ENCODE measurements around the gene CDH8. TPM values are rescaled to one million over a fixed set of nuclear protein-coding genes. Genes with fewer than 3 reads are reported as not detected.

Gene CDH8
- total and polyA plus RNA-seq, 2 experiments from 2014 or later: 2.1 to 2.2 TPM

- Histone ChIP-seq H4K20me1 (ENCODE audit: insufficient read depth, poor library complexity, severe bottlenecking) (no peaks in the 10 kb centered on the region), H3K27me3 (no peaks in the 10 kb centered on the region), H3K4me1 (ENCODE audit: insufficient read depth) (no peaks in the 10 kb centered on the region), H3K9me2 (replicated peaks; ENCODE audit: insufficient read depth) (no peaks in the 10 kb centered on the region), H3K27ac (no peak overlapping the region), H3K79me2 (no peaks in the 10 kb centered on the region), H3K36me3 (replicated peaks; ENCODE audit: insufficient read depth, low read depth) (no peaks in the 10 kb centered on the region), H3K4me3 (no peak overlapping the region), H3K9me3 (ENCODE audit: low read depth) (no peaks in the 10 kb centered on the region), H3K4me2 (no peak overlapping the region), H2AFZ (no peak overlapping the region)
- no peak for DNase-seq (ENCODE audit: low spot score)
- 74% methylated on average over 2 of the region's 2 CpGs for WGBS (ENCODE audit: low lambda C conversion rate, missing lambda C conversion rate)
- TF ChIP-seq EZH2phosphoT487 (IDR thresholded peaks at IDR 0.05; ENCODE audit: low read depth, severe bottlenecking, unreplicated experiment): no peak
- TF ChIP-seq CTCF (IDR thresholded peaks at IDR 0.05; ENCODE audit: poor library complexity): no peak
- TF ChIP-seq EZH2 (IDR thresholded peaks at IDR 0.05; ENCODE audit: borderline replicate concordance): no peak
These were observed 193.6 kb downstream of the CDH8 start for GRCh38 chr16:61842666-61843065.

GRCh38 chr16:61836804-61837393 is 199.3 kb downstream of the CDH8 start:
- no peaks in the 10 kb centered on the region for H3K9me2 ChIP-seq (replicated peaks; ENCODE audit: insufficient read depth)

GRCh38 chr16:61834082-61834481 is 202.2 kb downstream of the CDH8 start:
- Histone ChIP-seq H3K9me2 (replicated peaks; ENCODE audit: insufficient read depth) (no peaks in the 10 kb centered on the region), H3K36me3 (replicated peaks; ENCODE audit: insufficient read depth, low read depth) (no peaks in the 10 kb centered on the region), H3K27me3 (no peaks in the 10 kb centered on the region), H3K79me2 (no peaks in the 10 kb centered on the region), H3K4me3 (no peak overlapping the region), H2AFZ (no peak overlapping the region), H3K27ac (no peak overlapping the region), H3K9me3 (ENCODE audit: low read depth) (no peaks in the 10 kb centered on the region), H4K20me1 (ENCODE audit: insufficient read depth, poor library complexity, severe bottlenecking) (no peaks in the 10 kb centered on the region), H3K4me1 (ENCODE audit: insufficient read depth) (no peaks in the 10 kb centered on the region), H3K4me2 (no peak overlapping the region)
- DNase-seq (ENCODE audit: low spot score): no peak
- TF ChIP-seq CTCF (IDR thresholded peaks at IDR 0.05; ENCODE audit: poor library complexity): no peak
- no peak for TF ChIP-seq EZH2phosphoT487 (IDR thresholded peaks at IDR 0.05; ENCODE audit: low read depth, severe bottlenecking, unreplicated experiment)
- TF ChIP-seq EZH2 (IDR thresholded peaks at IDR 0.05; ENCODE audit: borderline replicate concordance): no peak
- whole genome bisulfite sequencing (ENCODE audit: low lambda C conversion rate, missing lambda C conversion rate): 69% methylated on average over 2 of the region's 2 CpGs

More at GRCh38 chr16:61836804-61837393, 199.3 kb downstream of the CDH8 start:
- Histone ChIP-seq H3K4me1 (ENCODE audit: insufficient read depth) (no peaks in the 10 kb centered on the region), H4K20me1 (ENCODE audit: insufficient read depth, poor library complexity, severe bottlenecking) (no peaks in the 10 kb centered on the region), H3K4me3 (no peak overlapping the region), H3K27ac (no peak overlapping the region), H3K79me2 (no peaks in the 10 kb centered on the region), H3K36me3 (replicated peaks; ENCODE audit: insufficient read depth, low read depth) (no peaks in the 10 kb centered on the region), H3K9me3 (ENCODE audit: low read depth) (no peaks in the 10 kb centered on the region), H3K27me3 (no peaks in the 10 kb centered on the region), H2AFZ (no peak overlapping the region), H3K4me2 (no peak overlapping the region)
- TF ChIP-seq EZH2phosphoT487 (IDR thresholded peaks at IDR 0.05; ENCODE audit: low read depth, severe bottlenecking, unreplicated experiment) (no peak), CTCF (IDR thresholded peaks at IDR 0.05; ENCODE audit: poor library complexity) (no peak), EZH2 (IDR thresholded peaks at IDR 0.05; ENCODE audit: borderline replicate concordance) (no peak)
- DNase-seq (ENCODE audit: low spot score): no peak
- 68% methylated on average over 3 of the region's 3 CpGs for WGBS (ENCODE audit: low lambda C conversion rate, missing lambda C conversion rate)

Data from hepatocyte (in vitro differentiated cells).